ENCODE results near the gene MRPL53.

- no peak for TF ChIP-seq HDGF (IDR thresholded peaks at IDR 0.05; ENCODE audit: borderline replicate concordance)
- TF ChIP-seq FOXA1 (IDR thresholded peaks at IDR 0.05): no peak
- TF ChIP-seq SUZ12 (IDR thresholded peaks at IDR 0.05): no peak
- TF ChIP-seq NFRKB (IDR thresholded peaks at IDR 0.05): no peak
- no peak for TF ChIP-seq ZNF384 (IDR thresholded peaks at IDR 0.05)
- TF ChIP-seq TARDBP (IDR thresholded peaks at IDR 0.05): no peak
- no peak for TF ChIP-seq CTBP1 (IDR thresholded peaks at IDR 0.05; ENCODE audit: borderline replicate concordance)
- TF ChIP-seq SP1 (IDR thresholded peaks at IDR 0.05): no peak
- TF ChIP-seq L3MBTL2 (conservative IDR thresholded peaks at IDR 0.05): peak; percentile 61
- TF ChIP-seq BHLHE40 (IDR thresholded peaks at IDR 0.05; ENCODE audit: borderline replicate concordance): no peak
Measured at GRCh38 chr2:74507145-74507925, 34.9 kb upstream of the MRPL53 start, which contains the start of gene PCGF1.
